Ishikawa (cell line): Measurements from ENCODE around the gene YIPF6.

Experiments
- CEBPB ChIP-seq: IDR thresholded peaks from 2 replicates; pipeline ENCODE4 v1.6.1; 2012
- CREB1 ChIP-seq: IDR thresholded peaks from 2 replicates; pipeline ENCODE4 v1.6.1; 2012; ENCODE audit warnings: low read depth
- EGR1 ChIP-seq: IDR thresholded peaks from 2 replicates; pipeline ENCODE4 v1.6.1; 2012
- EP300 ChIP-seq: IDR thresholded peaks from 2 replicates; pipeline ENCODE4 v1.6.1; 2012; ENCODE audit warnings: borderline replicate concordance
- FOXM1 ChIP-seq: IDR thresholded peaks from 2 replicates; pipeline ENCODE4 v1.6.1; 2012; ENCODE audit warnings: low read depth, borderline replicate concordance
- NFIC ChIP-seq: IDR thresholded peaks from 2 replicates; pipeline ENCODE4 v1.6.1; 2012
- RAD21 ChIP-seq: IDR thresholded peaks from 2 replicates; pipeline ENCODE4 v1.6.1; 2012; ENCODE audit warnings: low read depth
- TAF1 ChIP-seq: IDR thresholded peaks from 2 replicates; pipeline ENCODE4 v1.6.1; 2012; ENCODE audit warnings: low read depth, mild to moderate bottlenecking
- TCF12 ChIP-seq: IDR thresholded peaks from 2 replicates; pipeline ENCODE4 v1.6.1; 2012; ENCODE audit warnings: low read depth
- TEAD4 ChIP-seq: IDR thresholded peaks from 2 replicates; pipeline ENCODE4 v1.6.1; 2012
- YY1 ChIP-seq: IDR thresholded peaks from 2 replicates; pipeline ENCODE4 v1.6.1; 2012; ENCODE audit warnings: low read depth
- ZBTB7A ChIP-seq: IDR thresholded peaks from 2 replicates; pipeline ENCODE4 v1.6.1; 2012; ENCODE audit warnings: low read depth
- TF ChIP-seq, protein P1 (sequence below): IDR thresholded peaks from 2 replicates; pipeline ENCODE4 v1.6.1; 2012
- TF ChIP-seq, protein P2 (sequence below): IDR thresholded peaks from 2 replicates; pipeline ENCODE4 v1.6.1; 2012
- TF ChIP-seq, protein P3 (sequence below): IDR thresholded peaks from 2 replicates; pipeline ENCODE4 v1.6.1; 2012; ENCODE audit warnings: low read depth, mild to moderate bottlenecking

Gene YIPF6

DNA sequence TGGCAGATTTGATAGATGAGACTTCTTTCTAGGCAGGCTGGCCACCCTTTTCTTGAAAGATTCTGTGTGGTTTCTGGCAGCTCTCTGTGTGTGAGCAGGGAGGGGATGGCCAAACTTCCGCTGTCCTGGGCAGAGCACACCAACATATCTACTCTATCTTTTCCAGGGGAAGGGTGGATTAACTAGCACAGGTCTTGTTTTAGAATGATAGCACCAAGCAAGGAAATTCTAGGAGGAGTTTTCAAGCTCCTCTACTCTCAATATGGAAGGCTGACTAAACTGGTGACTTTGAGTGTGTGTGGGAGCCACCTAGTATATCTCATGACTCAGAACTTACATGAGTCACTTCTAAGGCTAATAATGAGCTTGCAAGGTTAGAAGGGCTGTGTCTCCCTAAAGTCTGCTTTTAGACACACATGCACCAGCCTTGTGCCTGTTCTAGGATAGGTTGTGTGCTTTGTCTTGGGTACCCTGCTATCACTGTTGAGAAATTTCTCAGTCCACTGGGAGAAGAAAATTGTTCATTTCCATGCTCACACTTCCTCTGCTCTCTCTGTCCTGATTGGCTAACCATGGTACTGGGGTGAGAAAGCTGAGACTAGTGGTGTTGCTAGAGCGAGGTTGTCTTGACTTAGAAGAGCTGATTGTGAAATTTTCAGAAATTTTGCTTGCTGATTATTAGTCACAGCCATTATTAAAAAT lies 72.9 kb downstream of the YIPF6 start:
- no peak for TF ChIP-seq RAD21
- TF ChIP-seq, protein P1, sequence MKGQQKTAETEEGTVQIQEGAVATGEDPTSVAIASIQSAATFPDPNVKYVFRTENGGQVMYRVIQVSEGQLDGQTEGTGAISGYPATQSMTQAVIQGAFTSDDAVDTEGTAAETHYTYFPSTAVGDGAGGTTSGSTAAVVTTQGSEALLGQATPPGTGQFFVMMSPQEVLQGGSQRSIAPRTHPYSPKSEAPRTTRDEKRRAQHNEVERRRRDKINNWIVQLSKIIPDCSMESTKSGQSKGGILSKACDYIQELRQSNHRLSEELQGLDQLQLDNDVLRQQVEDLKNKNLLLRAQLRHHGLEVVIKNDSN: no peak
- TF ChIP-seq NFIC: no peak
- no peak for TF ChIP-seq CEBPB
- TF ChIP-seq FOXM1: no peak
- TF ChIP-seq EP300: no peak
- TF ChIP-seq TEAD4: no peak
- no peak for TF ChIP-seq YY1
- no peak for TF ChIP-seq CREB1
- TF ChIP-seq, protein P2, sequence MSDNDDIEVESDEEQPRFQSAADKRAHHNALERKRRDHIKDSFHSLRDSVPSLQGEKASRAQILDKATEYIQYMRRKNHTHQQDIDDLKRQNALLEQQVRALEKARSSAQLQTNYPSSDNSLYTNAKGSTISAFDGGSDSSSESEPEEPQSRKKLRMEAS: no peak
- TF ChIP-seq ZBTB7A: no peak
- no peak for TF ChIP-seq TCF12
- no peak for TF ChIP-seq TAF1

DNA sequence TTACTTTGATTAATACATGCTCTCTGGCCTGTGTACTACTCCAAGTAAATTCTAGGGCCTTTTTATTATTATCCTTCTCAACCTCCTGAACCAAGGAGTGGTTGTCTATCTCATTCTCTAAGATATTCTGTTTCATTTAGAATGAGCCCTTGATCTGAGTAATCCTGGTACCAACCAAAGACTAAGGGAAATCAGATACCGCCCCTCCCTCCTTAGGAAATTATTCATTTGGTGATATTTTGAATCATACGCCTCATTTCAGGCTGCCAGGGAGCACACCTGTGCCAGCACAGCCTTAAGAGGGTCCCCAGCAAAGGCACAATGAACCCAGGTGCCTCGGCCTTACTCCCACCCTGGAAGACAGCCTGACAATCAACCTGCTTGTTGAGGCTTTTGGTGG lies 75.4 kb downstream of the YIPF6 start:
- TF ChIP-seq EGR1 (no peak), NFIC (no peak), CEBPB (no peak), RAD21 (no peak), TEAD4 (no peak), YY1 (no peak), FOXM1 (no peak), ZBTB7A (no peak), CREB1 (no peak), TAF1 (no peak), TCF12 (no peak)
- TF ChIP-seq, protein P2: no peak

DNA sequence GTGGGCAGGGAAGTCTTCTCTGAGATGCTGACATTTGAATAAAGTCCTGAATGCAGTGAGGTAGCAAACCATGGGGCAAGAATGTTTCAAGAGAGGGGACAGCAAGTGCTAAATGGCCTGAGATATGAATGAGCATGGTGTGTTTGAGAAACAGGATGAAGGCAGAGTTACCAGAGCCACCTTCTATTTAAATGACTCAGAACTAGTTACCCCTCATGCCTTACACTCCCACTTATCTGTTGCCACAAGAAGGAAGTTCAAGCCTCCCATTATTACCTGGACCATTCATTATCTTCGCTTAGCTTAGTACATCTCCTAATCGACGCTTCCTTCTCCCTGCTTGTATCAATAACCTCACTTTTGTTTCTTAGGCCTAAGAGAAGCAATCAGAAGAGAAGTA lies 81.0 kb downstream of the YIPF6 start:
- TF ChIP-seq RAD21 (no peak), EP300 (no peak), CREB1 (no peak), YY1 (no peak), FOXM1 (no peak), CEBPB (no peak), TCF12 (no peak), ZBTB7A (no peak), TEAD4 (no peak), EGR1 (no peak)
- TF ChIP-seq, protein P2: no peak
- TF ChIP-seq, protein P1: no peak

DNA sequence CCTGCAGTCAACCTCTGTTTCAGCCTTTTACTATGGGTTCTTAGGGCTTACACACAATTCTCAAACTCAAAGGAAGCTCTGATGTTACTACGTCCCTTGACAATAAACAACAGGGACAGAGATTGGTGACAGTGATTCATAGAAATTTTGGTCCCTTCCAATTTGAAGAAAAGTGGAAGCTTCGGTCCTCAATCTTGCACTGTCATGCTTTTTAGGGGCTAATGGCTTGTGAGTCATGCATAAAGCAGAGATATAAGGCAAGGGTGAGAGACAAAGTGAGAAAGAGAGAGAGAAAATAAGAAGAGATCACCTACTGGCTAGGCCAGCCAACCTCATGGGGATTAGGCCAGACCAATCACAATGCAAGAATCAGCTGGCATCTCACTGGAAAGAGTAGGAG lies 85.4 kb downstream of the YIPF6 start:
- TF ChIP-seq, protein P3, sequence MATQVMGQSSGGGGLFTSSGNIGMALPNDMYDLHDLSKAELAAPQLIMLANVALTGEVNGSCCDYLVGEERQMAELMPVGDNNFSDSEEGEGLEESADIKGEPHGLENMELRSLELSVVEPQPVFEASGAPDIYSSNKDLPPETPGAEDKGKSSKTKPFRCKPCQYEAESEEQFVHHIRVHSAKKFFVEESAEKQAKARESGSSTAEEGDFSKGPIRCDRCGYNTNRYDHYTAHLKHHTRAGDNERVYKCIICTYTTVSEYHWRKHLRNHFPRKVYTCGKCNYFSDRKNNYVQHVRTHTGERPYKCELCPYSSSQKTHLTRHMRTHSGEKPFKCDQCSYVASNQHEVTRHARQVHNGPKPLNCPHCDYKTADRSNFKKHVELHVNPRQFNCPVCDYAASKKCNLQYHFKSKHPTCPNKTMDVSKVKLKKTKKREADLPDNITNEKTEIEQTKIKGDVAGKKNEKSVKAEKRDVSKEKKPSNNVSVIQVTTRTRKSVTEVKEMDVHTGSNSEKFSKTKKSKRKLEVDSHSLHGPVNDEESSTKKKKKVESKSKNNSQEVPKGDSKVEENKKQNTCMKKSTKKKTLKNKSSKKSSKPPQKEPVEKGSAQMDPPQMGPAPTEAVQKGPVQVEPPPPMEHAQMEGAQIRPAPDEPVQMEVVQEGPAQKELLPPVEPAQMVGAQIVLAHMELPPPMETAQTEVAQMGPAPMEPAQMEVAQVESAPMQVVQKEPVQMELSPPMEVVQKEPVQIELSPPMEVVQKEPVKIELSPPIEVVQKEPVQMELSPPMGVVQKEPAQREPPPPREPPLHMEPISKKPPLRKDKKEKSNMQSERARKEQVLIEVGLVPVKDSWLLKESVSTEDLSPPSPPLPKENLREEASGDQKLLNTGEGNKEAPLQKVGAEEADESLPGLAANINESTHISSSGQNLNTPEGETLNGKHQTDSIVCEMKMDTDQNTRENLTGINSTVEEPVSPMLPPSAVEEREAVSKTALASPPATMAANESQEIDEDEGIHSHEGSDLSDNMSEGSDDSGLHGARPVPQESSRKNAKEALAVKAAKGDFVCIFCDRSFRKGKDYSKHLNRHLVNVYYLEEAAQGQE: no peak
- TF ChIP-seq, protein P2: no peak
- TF ChIP-seq RAD21: no peak
- TF ChIP-seq ZBTB7A: no peak
- no peak for TF ChIP-seq YY1
- no peak for TF ChIP-seq TAF1
- TF ChIP-seq EGR1: no peak
- no peak for TF ChIP-seq NFIC
- TF ChIP-seq, protein P1: no peak
- TF ChIP-seq TEAD4: no peak
- TF ChIP-seq EP300: no peak
- TF ChIP-seq FOXM1: no peak
- TF ChIP-seq CEBPB: no peak
- no peak for TF ChIP-seq CREB1
- TF ChIP-seq TCF12: no peak
